ENCODE results near the gene PRAME. TPM values are rescaled to one million over a fixed set of nuclear protein-coding genes. Genes with fewer than 3 reads are reported as not detected.
"Not testable (repeated sequence)": the region's sequence is repeated elsewhere in the genome, so short reads cannot be mapped to it uniquely, and the experiment has no call there.

PRAME gene
- total RNA-seq, 1 experiment from 2014 or later: 336 TPM

GRCh38 chr22:22514431-22514830, 44.6 kb downstream of the PRAME start:
- in situ Hi-C loops (cut with HindIII; ENCODE audit: low pct_unique_long_range_greater_than_20kb, low sequenced_read_pairs); DNase-seq (ENCODE audit: low read depth, low spot score): not testable (repeated sequence)

GRCh38 chr22:22513619-22514018, 45.4 kb downstream of the PRAME start:
- no peak for DNase-seq (ENCODE audit: low read depth, low spot score)
- in situ Hi-C loops (cut with HindIII; ENCODE audit: low pct_unique_long_range_greater_than_20kb, low sequenced_read_pairs): no loop called here

GRCh38 chr22:22512951-22513350, 46.1 kb downstream of the PRAME start:
- in situ Hi-C loops (cut with HindIII; ENCODE audit: low pct_unique_long_range_greater_than_20kb, low sequenced_read_pairs): no loop called here
- DNase-seq (ENCODE audit: low read depth, low spot score): no peak

- in situ Hi-C loops (cut with HindIII; ENCODE audit: low pct_unique_long_range_greater_than_20kb, low sequenced_read_pairs); DNase-seq (ENCODE audit: low read depth, low spot score): not testable (repeated sequence)
Observed at GRCh38 chr22:22510833-22511232, 48.2 kb downstream of the PRAME start.

- in situ Hi-C loops (cut with HindIII; ENCODE audit: low pct_unique_long_range_greater_than_20kb, low sequenced_read_pairs); DNase-seq (ENCODE audit: low read depth, low spot score): not testable (repeated sequence)
Observed at GRCh38 chr22:22509912-22510311, 49.2 kb downstream of the PRAME start.

GRCh38 chr22:22508274-22509176, 50.5 kb downstream of the PRAME start, which contains the start of gene ZNF280B:
TSS of gene ZNF280B (minus strand) at chr22:22508742. CDS start at chr22:22489398, 19,344 bp downstream.
- in situ Hi-C loops (cut with HindIII; ENCODE audit: low pct_unique_long_range_greater_than_20kb, low sequenced_read_pairs): no loop called here
- DNase-seq (ENCODE audit: low read depth, low spot score): peak; percentile 91

- DNase-seq (ENCODE audit: low read depth, low spot score): no peak
- in situ Hi-C loops (cut with HindIII; ENCODE audit: low pct_unique_long_range_greater_than_20kb, low sequenced_read_pairs): no loop called here
Observed at GRCh38 chr22:22507743-22508273, 51.3 kb downstream of the PRAME start.

- no peak for DNase-seq (ENCODE audit: low read depth, low spot score)
- in situ Hi-C loops (cut with HindIII; ENCODE audit: low pct_unique_long_range_greater_than_20kb, low sequenced_read_pairs): no loop called here
Observed at GRCh38 chr22:22506736-22507135, 52.3 kb downstream of the PRAME start.

GRCh38 chr22:22498267-22498666, 60.8 kb downstream of the PRAME start:
- in situ Hi-C loops (cut with HindIII; ENCODE audit: low pct_unique_long_range_greater_than_20kb, low sequenced_read_pairs): no loop called here
- no peak for DNase-seq (ENCODE audit: low read depth, low spot score)

Small RNAs within 50 kb of the gene (small RNA-seq; reads per million reads assigned to genes)
- gene IGLV2-34: 0 reads per million in 2 experiments

Other genes starting within 250 kb of the PRAME start
- gene ZNF280B, start 50.5 kb downstream of the PRAME start, total RNA-seq (2014; rRNA removed; shearing (Covaris generic)): 8.4 and 9.1 TPM in 2 replicates
- 8.6 and 10.6 TPM in 2 replicates for gene ZNF280A, start 39.0 kb downstream of the PRAME start, total RNA-seq (2014; rRNA removed; shearing (Covaris generic))
- not detected in 2 replicates for gene GGTLC2, start 85.3 kb upstream of the PRAME start, total RNA-seq (2014; rRNA removed; shearing (Covaris generic))